SKM-1 treated with dmso at 0.1 percent for 144 hours (cell line): ENCODE data around the gene APBA1.

Experiments
- DNase-seq: peaks from one replicate; lab custom pipeline; 2025; ENCODE audit not compliant: unreplicated experiment; lab: John Stamatoyannopoulos, UW

APBA1 gene

DNA sequence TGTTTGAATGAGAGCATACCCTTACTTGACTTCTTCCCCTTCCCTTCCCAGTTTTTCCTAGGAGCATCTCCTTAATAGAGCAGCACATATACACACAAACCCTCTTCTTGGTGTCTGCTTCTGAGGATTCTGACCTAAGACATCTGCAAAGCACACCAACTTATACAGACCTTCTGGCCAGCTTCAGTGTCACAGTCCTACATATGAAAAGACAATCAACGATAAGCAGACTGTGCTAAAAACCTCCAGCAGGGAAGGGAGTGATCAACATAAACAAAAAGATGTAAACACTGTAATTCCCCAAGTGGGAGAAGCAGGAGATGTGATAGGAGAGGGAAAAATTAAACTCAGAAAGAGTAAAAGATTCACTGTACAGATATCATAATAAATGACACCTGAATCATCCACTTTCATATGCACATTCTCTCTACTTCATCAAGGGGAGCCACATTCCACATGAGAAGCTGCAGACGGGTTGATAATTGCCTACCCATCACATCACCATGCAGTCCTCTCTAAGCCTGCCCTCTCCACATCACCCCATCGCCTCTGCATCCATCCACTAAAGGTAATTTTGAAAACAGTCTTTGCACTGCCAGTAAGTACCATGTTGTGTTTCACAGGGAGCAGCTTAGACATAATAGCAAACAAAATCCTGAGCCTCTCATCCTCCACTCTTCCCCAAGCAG lies 13.0 kb downstream of the APBA1 start:
- no peak for DNase-seq

DNA sequence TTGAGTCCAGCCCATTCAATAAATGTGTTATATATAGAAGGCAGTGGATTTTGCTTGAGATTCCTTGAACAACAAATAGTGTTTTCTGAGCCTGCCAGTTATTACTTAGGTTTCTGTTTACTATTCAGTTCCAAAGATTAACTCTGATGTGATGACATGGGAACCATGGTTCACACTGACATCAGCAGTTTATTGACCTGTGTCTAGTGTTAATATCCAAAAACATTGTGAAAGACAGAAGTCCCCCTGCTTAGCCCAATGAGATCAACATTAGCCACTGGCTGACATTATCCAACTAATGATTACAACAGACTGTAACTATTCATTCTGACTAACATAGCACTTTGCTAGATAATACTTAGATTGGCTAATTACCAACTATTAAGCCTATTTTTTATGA lies 14.9 kb downstream of the APBA1 start:
- no peak for DNase-seq

- no peak for DNase-seq
These were observed 17.1 kb downstream of the APBA1 start for GRCh38 chr9:69655065-69655464.

- no peak for DNase-seq
These were observed 18.9 kb downstream of the APBA1 start for GRCh38 chr9:69653261-69653660.

- DNase-seq: no peak
These were observed 22.5 kb downstream of the APBA1 start for GRCh38 chr9:69649566-69650250.

GRCh38 chr9:69647804-69648203 lies 24.4 kb downstream of the APBA1 start:
- no peak for DNase-seq

DNA sequence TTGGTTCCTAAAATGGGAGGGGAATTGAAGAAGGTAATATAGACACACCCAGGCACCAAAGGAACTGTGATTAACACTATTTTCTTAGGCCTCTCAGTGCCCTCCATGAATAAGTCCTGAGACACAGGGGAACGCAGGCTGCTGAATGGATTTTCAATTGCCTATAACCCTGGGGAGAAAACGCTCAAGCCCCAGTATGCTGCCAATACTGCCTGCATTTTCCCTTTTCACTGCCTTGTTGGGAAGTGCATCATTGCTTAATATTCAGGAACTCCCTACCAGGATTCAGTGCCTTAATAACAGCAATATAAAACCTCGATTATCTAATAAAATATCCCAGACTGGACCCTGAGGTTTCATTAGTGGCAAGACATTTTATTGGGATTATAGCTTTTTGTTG lies 25.4 kb downstream of the APBA1 start:
- no peak for DNase-seq

- DNase-seq: no peak
These were observed 26.7 kb downstream of the APBA1 start for GRCh38 chr9:69645488-69645887.

DNA sequence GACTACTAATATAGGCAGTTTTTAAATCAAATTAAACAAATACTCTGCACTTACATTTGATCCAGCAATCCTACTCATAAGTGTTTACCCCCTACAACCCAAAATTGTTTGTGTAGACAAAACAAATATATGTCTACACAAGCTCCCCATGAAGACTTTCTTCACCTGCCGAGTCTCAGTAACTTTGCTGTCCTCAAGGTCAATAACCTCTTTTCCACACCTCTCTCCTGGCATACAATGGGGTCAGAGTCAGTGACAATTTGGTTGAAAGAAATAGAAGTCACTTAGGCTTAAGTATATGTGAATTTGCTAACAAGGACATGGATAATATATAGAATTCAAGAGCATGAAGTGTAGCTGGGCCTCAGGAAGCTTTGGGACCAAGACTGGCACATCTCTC lies 29.1 kb downstream of the APBA1 start:
- DNase-seq: no peak

DNA sequence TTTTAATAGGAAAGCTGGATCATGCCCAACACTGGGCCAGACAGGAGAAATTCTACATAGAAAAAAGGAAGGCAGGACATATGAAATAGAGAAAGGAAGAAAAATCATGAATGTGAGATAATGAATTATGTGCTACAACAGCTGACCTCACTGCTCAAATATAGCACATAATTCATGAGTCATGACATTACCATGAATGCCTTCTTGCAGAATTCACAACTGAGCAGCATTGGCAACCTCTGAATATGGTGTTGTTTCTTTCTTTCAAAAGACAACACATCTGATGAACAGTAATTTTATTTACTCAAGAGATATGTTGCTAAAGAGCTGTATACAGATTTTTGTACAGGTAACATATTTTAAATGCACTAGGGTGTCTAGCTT lies 34.4 kb downstream of the APBA1 start:
- no peak for DNase-seq

GRCh38 chr9:69637193-69637816 lies 34.9 kb downstream of the APBA1 start:
- DNase-seq: no peak

DNA sequence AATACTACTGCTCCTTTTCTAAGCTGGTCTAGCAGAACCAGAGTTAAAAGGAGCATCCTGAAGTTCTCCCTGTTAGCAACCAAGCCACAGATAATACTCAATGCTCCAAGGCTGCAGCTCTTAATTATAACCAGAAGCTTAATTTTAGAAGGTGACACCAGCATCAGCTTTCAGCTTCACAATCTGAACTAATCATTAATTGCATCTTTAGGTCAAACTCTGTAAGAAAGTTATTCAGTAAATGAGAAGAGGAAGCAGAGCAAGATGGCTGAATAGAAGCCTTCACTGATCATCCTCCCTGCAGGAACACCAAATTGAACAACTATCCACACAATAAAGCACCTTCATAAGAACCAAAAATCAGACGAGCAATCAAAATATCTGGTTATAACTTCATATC lies 38.5 kb downstream of the APBA1 start:
- DNase-seq: no peak

GRCh38 chr9:69632768-69633167 lies 39.4 kb downstream of the APBA1 start:
- DNase-seq: no peak

- no peak for DNase-seq
These were observed 44.9 kb downstream of the APBA1 start for GRCh38 chr9:69627281-69627680.

DNA sequence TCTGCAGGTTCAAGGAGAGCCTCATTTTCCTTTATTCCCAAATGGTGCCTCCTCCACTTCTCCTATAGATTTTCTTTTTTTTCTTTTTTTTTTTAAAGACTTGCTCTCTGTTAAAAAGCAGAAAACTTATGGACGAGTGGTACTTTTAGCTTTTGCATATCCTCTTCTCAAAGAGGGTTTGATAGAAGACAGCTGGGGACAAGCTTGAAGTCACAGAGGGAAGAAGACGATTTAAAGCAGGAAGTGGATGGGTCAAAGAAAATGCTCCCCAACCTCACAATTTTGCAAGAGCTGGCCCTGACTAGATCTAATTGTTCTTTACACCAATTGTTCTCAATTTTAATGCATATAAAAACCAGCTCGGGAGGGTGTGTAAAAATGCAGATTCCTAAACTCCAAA lies 48.9 kb downstream of the APBA1 start:
- DNase-seq: no peak

DNA sequence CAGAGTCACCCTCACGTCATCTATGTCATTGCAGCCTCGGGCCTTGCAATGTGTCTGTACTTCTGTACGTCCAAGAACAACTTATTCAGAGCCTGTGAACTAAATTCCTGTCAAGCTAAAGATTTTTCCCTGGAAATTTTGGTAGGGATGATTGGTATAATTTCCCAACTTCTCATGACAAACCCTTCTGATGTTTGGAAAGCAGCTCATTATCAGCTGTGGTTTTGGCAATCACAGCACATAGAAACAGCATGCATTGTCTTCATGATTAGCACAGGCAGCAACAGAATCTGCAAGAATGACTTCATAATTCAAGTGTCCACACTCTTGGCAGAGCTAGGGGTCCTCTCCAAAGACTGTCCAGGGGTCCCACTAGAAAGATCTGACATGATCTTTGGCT lies 49.5 kb downstream of the APBA1 start:
- DNase-seq: no peak

DNA sequence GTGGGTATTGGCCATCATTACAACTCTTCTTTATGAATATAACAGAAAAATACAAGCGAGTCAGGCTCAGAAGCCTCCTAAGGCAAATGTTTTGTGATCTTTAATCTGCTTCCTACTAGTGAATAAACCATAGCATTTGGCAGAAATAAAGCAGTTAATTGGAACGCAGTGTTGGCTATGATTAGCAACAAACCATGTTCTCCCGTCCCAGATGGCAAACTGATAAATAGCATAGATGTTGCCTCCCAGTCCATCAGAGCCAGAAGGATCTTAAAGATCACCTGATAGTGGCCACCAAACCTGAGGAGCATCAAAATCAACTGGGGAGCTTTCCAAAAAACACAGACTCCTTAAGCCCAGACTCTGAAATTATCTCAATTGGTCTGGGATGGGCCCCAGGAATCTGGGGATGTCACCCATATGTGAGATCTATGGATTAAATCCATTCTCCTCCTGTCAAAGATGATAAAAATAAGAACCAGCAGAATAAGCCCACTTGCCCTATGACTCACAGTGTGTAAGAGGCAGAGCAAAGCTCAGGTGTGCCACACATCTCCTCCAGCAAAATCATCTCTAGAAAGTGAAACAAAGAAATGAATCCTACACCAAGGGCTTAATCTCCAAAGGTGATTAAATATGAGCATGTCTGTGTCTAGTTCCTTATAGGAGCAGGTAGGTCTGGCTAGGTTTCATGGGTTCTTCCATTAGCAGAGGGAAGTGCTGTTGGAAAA lies 50.3 kb downstream of the APBA1 start:
- no peak for DNase-seq

- no peak for DNase-seq
These were observed 51.4 kb downstream of the APBA1 start for GRCh38 chr9:69620731-69621130.

DNA sequence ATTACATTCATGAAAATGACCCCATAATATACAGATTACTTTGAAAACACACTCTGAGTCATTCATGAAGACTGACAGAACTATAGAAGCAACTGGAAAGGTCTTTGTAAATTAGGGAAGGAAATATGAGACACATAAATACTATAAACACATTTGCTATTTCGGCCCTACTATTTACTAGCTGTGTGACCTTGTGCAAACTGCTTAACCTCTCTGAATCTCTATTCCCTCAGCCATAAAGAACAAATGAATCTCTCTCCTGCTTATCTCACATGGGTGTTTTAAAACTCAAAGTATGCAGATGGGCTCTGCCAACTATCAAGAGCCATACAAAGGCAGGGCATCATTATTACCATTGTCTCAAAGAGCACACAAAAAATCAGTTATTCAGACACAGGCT lies 52.9 kb downstream of the APBA1 start:
- DNase-seq: no peak

DNA sequence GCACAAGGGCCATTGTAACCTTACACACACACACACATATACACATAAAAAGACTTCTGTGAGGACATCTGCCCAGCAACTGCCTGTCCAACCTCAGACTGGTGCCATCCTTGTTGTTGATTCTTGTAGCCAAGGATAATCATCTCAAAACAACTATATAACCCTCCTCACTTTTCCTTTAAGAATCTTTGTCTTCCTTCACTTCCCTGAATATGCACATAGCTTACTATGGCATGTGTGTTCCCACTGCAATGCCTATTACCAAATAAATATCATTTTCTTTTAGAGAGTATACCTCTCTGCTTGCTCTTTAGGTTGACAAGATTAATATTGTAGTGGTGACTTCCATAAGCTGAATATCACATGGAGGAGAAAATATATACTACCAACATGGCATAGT lies 55.2 kb downstream of the APBA1 start:
- DNase-seq: no peak

DNA sequence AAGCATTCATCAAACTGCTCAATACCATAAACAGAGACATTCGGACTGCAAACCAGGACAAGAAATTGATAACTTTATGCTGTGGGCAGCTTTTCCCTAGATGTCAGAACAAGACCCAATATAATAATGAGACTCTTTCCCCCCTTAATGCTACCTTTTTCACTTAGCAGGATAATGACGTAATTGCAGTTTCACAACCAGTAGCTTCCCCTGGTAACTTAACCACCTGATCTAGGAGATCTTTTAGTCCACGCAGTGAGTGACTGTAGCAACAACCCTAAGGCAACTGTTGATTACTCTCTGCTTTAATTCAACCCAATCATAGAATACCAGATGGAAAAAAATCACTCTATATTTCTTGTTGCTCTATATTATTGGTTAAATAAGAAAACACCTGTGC lies 56.3 kb downstream of the APBA1 start:
- no peak for DNase-seq

- DNase-seq: no peak
These were observed 61.0 kb downstream of the APBA1 start for GRCh38 chr9:69611221-69611620.
